Trophoblast cell (in vitro differentiated cells and primary cell): ENCODE data around the gene KCNH2.

Source experiments
- DNase-seq, 2 donors: peaks; one replicate each; pipeline ENCODE4 v3.0.0-alpha.2; 2016
- H2AFZ ChIP-seq: 2 replicates; pipeline ENCODE4 v1.6.1; 2013; ENCODE audit warnings: low read length, moderate library complexity, mild to moderate bottlenecking; ENCODE audit not compliant: insufficient read depth, poor library complexity
- H2AK5ac ChIP-seq: 2 replicates; pipeline ENCODE4 v1.6.1; 2013; ENCODE audit warnings: mild to moderate bottlenecking, low read length
- H2BK120ac ChIP-seq: 2 replicates; pipeline ENCODE4 v1.6.1; 2013; ENCODE audit warnings: low read length, mild to moderate bottlenecking, moderate library complexity; ENCODE audit not compliant: insufficient read depth, poor library complexity
- H2BK12ac ChIP-seq: 2 replicates; pipeline ENCODE4 v1.6.1; 2013; ENCODE audit warnings: mild to moderate bottlenecking, low read length, moderate library complexity
- H2BK5ac ChIP-seq: 2 replicates; pipeline ENCODE4 v1.6.1; 2013; ENCODE audit warnings: low read length, low read depth, moderate library complexity, mild to moderate bottlenecking; ENCODE audit not compliant: poor library complexity
- H3K14ac ChIP-seq: 2 replicates; pipeline ENCODE4 v1.6.1; 2013; ENCODE audit warnings: mild to moderate bottlenecking, low read length
- H3K18ac ChIP-seq: 2 replicates; pipeline ENCODE4 v1.6.1; 2013; ENCODE audit warnings: mild to moderate bottlenecking, low read length
- H3K23ac ChIP-seq: 2 replicates; pipeline ENCODE4 v1.6.1; 2013; ENCODE audit warnings: low read length
- H3K27ac ChIP-seq: 2 replicates; pipeline ENCODE4 v1.5.1; 2013; ENCODE audit warnings: low read depth, mild to moderate bottlenecking, inconsistent platforms, low read length, moderate library complexity
- H3K27me3 ChIP-seq: 2 replicates; pipeline ENCODE4 v1.6.1; 2013; ENCODE audit warnings: inconsistent platforms, mild to moderate bottlenecking, low read length, moderate library complexity; ENCODE audit not compliant: insufficient read depth
- H3K36me3 ChIP-seq, 2 experiments: 1 replicate in 1 of 2; 2 replicates in 1 of 2; pipeline ENCODE4 v1.6.1; 2013; ENCODE audit warnings: low read length in 2 of 2, mild to moderate bottlenecking in 2 of 2, moderate library complexity in 1 of 2; ENCODE audit not compliant: insufficient read depth in 2 of 2, control insufficient read depth in 1 of 2
- H3K4ac ChIP-seq: 2 replicates; pipeline ENCODE4 v1.6.1; 2013; ENCODE audit warnings: low read depth, mild to moderate bottlenecking, low read length, moderate library complexity
- H3K4me1 ChIP-seq, 2 experiments: 1 replicate in 1 of 2; 2 replicates in 1 of 2; pipeline ENCODE4 v1.6.1; 2013; ENCODE audit warnings: low read length in 2 of 2, mild to moderate bottlenecking in 2 of 2, moderate library complexity in 1 of 2; ENCODE audit not compliant: insufficient read depth in 2 of 2, control insufficient read depth in 1 of 2
- H3K4me2 ChIP-seq: 2 replicates; pipeline ENCODE4 v1.6.1; 2013; ENCODE audit warnings: inconsistent platforms, mild to moderate bottlenecking, low read length, moderate library complexity
- H3K4me3 ChIP-seq: 2 replicates; pipeline ENCODE4 v1.5.1; 2013; ENCODE audit warnings: mild to moderate bottlenecking, low read depth, low read length, inconsistent platforms
- H3K79me1 ChIP-seq: one replicate; pipeline ENCODE4 v1.6.1; 2013; ENCODE audit warnings: low read length
- H3K79me2 ChIP-seq: 2 replicates; pipeline ENCODE4 v1.6.1; 2013; ENCODE audit warnings: low read length, mild to moderate bottlenecking; ENCODE audit not compliant: control insufficient read depth, insufficient read depth, poor library complexity
- H3K9ac ChIP-seq: 2 replicates; pipeline ENCODE4 v1.6.1; 2013; ENCODE audit warnings: mild to moderate bottlenecking, low read length
- H3K9me3 ChIP-seq: 2 replicates; pipeline ENCODE4 v1.6.1; 2013; ENCODE audit warnings: low read depth, mild to moderate bottlenecking, control low read depth, inconsistent platforms, low read length; ENCODE audit not compliant: insufficient read depth
- H4K12ac ChIP-seq: 2 replicates; pipeline ENCODE4 v1.6.1; 2013; ENCODE audit warnings: low read depth, mild to moderate bottlenecking, low read length, moderate library complexity
- H4K8ac ChIP-seq: 2 replicates; pipeline ENCODE4 v1.6.1; 2013; ENCODE audit warnings: low read depth, mild to moderate bottlenecking, low read length, moderate library complexity
- H4K91ac ChIP-seq: one replicate; pipeline ENCODE4 v1.6.1; 2013; ENCODE audit warnings: low read depth, mild to moderate bottlenecking, low read length, moderate library complexity
- WGBS: extraction: QIAGEN DNeasy Blood & Tissue Kit; methylation state at CpG from one replicate; pipeline ENCODE4 v1.1.7; 2013; ENCODE audit warnings: missing lambda C conversion rate; ENCODE audit not compliant: insufficient read length, insufficient coverage; ENCODE audit errors: extremely low coverage; 5-methylcytosine and 5-hydroxymethylcytosine counted together

Gene KCNH2

DNA sequence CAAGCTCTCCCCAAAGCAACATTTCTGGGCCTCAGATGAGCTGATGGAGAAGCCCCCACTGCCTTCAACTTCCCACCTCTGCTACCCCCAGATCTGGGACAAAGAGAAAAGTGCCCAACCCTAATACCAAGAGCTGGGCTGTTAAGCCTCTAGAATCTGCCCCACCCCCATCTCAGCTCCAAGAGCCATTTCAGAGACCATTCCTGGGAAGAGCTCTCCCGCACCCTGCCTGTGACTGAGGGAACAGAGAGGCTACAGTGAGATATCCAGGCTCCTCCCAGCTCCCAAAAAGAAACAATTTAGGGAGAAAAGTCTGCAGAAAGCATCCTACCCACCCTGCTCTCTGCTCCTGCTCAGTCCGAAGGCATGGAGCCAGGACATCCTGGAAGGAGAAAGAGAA, 2.5 kb upstream of the KCNH2 start:
- H3K79me2 ChIP-seq: no peaks in the 10 kb centered on the region
- no peaks in the 10 kb centered on the region for H3K79me1 ChIP-seq
- H3K14ac ChIP-seq: no peak overlapping the region
- H3K9ac ChIP-seq: no peak overlapping the region
- no peak overlapping the region for H2AFZ ChIP-seq
- H2BK120ac ChIP-seq: no peak overlapping the region
- H2BK5ac ChIP-seq: no peak overlapping the region
- no peak overlapping the region for H3K23ac ChIP-seq
- H3K4me1 ChIP-seq: peaks cover 7% of the 10 kb centered on the region in 2 experiments
- H3K4me3 ChIP-seq: no peak overlapping the region
- no peak overlapping the region for H3K4me2 ChIP-seq
- no peak overlapping the region for H2AK5ac ChIP-seq
- peaks cover 2% of the 10 kb centered on the region for H3K9me3 ChIP-seq
- no peak for DNase-seq
- H2BK12ac ChIP-seq: no peak overlapping the region
- H3K36me3 ChIP-seq: no peaks in the 10 kb centered on the region
- no peak overlapping the region for H3K4ac ChIP-seq
- H4K8ac ChIP-seq: no peak overlapping the region
- no peak overlapping the region for H4K91ac ChIP-seq
- no peak overlapping the region for H3K27ac ChIP-seq
- no peak overlapping the region for H4K12ac ChIP-seq
- no peak overlapping the region for H3K18ac ChIP-seq
- peaks cover 39% of the 10 kb centered on the region for H3K27me3 ChIP-seq
- WGBS: no CpG with 5 or more reads among the region's 2 CpGs

- H2AK5ac ChIP-seq: no peak overlapping the region
- H2BK12ac ChIP-seq: no peak overlapping the region
- DNase-seq: no peak
- H3K4ac ChIP-seq: no peak overlapping the region
- no CpG with 5 or more reads among the region's 7 CpGs for WGBS
- peak overlapping the region; percentile 40 for H3K4me3 ChIP-seq
- no peak overlapping the region for H2BK5ac ChIP-seq
- no peak overlapping the region for H4K91ac ChIP-seq
- H4K8ac ChIP-seq: no peak overlapping the region
- H3K18ac ChIP-seq: no peak overlapping the region
- H3K4me2 ChIP-seq: no peak overlapping the region
- H3K36me3 ChIP-seq: no peaks in the 10 kb centered on the region
- H3K27ac ChIP-seq: no peak overlapping the region
- peaks cover 10 to 12% of the 10 kb centered on the region in 2 experiments for H3K4me1 ChIP-seq
- H3K79me1 ChIP-seq: no peaks in the 10 kb centered on the region
- H3K9me3 ChIP-seq: peaks cover 2% of the 10 kb centered on the region
- peaks cover 47% of the 10 kb centered on the region for H3K27me3 ChIP-seq
- H3K23ac ChIP-seq: no peak overlapping the region
- no peak overlapping the region for H2AFZ ChIP-seq
- no peak overlapping the region for H3K9ac ChIP-seq
- no peak overlapping the region for H4K12ac ChIP-seq
- no peaks in the 10 kb centered on the region for H3K79me2 ChIP-seq
- no peak overlapping the region for H2BK120ac ChIP-seq
- no peak overlapping the region for H3K14ac ChIP-seq
These were observed 1.7 kb upstream of the KCNH2 start for GRCh38 chr7:150979713-150980390.

- H2BK12ac ChIP-seq: no peak overlapping the region
- no peak overlapping the region for H3K14ac ChIP-seq
- H3K27me3 ChIP-seq: peaks cover 60% of the 10 kb centered on the region
- H4K12ac ChIP-seq: no peak overlapping the region
- H3K4me3 ChIP-seq: no peak overlapping the region
- H2BK5ac ChIP-seq: no peak overlapping the region
- no peaks in the 10 kb centered on the region for H3K79me1 ChIP-seq
- H4K8ac ChIP-seq: no peak overlapping the region
- H2AFZ ChIP-seq: no peak overlapping the region
- H3K23ac ChIP-seq: no peak overlapping the region
- no peak overlapping the region for H2AK5ac ChIP-seq
- H2BK120ac ChIP-seq: no peak overlapping the region
- no peak overlapping the region for H3K9ac ChIP-seq
- peaks cover 9% of the 10 kb centered on the region for H3K9me3 ChIP-seq
- peak overlapping the region; percentile 72 for H3K4me2 ChIP-seq
- no peak overlapping the region for H4K91ac ChIP-seq
- H3K27ac ChIP-seq: no peak overlapping the region
- no peak overlapping the region for H3K4ac ChIP-seq
- H3K36me3 ChIP-seq: no peaks in the 10 kb centered on the region
- no peak overlapping the region for H3K18ac ChIP-seq
- H3K4me1 ChIP-seq: peaks cover 16 to 18% of the 10 kb centered on the region in 2 experiments
- DNase-seq: no peak
- no CpG with 5 or more reads among the region's 62 CpGs for WGBS
- no peaks in the 10 kb centered on the region for H3K79me2 ChIP-seq
These were observed 567 bp downstream of the KCNH2 start for GRCh38 chr7:150977382-150978125.

DNA sequence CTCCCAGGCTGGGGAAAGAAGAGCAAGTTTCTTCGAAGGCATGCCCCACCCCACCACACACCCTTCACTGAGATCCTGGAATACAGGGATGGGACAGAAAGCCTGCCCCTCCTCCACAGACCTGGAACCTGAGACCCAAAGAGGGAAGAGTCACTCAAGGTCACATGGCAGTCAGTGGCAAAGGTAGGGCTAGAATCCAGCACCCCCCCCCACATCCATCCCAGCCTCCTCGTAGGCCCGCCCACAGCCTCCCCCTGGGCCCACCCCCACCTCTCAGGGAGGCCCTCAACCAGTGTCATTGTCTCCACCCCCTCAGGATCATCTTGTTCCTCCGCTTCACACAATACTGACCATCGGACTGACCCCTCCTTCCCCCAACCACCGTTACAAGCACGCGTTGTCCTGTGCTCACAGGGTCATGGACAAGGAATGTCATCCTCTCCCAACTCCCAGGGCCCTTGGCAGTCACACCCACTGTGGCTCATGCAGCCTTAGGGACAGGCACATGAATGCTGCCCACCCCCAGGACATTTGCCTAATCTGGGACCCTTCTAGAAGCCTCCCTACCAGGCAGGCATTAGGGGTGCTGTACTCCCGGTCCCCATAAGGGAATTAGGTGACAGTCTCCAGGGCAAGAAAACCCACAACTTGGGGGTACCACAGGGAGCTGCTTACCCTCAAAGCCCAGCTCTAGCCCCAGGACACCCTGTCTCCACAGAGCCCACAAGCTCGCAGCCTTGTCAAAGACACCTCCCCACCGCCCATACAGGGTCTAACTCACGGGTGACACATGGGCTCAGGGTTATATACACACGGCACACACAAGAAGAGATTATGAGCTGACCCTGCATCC, 1.4 kb downstream of the KCNH2 start:
- WGBS: no CpG with 5 or more reads among the region's 13 CpGs
- Histone ChIP-seq H3K4me2 (no peak overlapping the region), H3K9ac (no peak overlapping the region), H3K4me1 (peaks cover 16 to 18% of the 10 kb centered on the region in 2 experiments), H3K23ac (no peak overlapping the region), H3K9me3 (peaks cover 9% of the 10 kb centered on the region), H4K12ac (no peak overlapping the region), H2AK5ac (no peak overlapping the region), H3K27me3 (peaks cover 60% of the 10 kb centered on the region), H2BK5ac (no peak overlapping the region), H3K18ac (no peak overlapping the region), H4K91ac (no peak overlapping the region), H3K4ac (no peak overlapping the region), H4K8ac (no peak overlapping the region), H3K36me3 (no peaks in the 10 kb centered on the region), H3K4me3 (no peak overlapping the region), H3K27ac (no peak overlapping the region), H2AFZ (no peak overlapping the region), H3K14ac (no peak overlapping the region), H2BK12ac (no peak overlapping the region), H3K79me1 (no peaks in the 10 kb centered on the region), H2BK120ac (no peak overlapping the region), H3K79me2 (no peaks in the 10 kb centered on the region)
- no peak for DNase-seq
